ENCODE results near the gene TMED4.
A peak's percentile ranks its signal among the peaks of the same experiment; 100 is the strongest.
"Not testable (repeated sequence)": the region's sequence is repeated elsewhere in the genome, so short reads cannot be mapped to it uniquely, and the experiment has no call there.

Gene TMED4

DNA sequence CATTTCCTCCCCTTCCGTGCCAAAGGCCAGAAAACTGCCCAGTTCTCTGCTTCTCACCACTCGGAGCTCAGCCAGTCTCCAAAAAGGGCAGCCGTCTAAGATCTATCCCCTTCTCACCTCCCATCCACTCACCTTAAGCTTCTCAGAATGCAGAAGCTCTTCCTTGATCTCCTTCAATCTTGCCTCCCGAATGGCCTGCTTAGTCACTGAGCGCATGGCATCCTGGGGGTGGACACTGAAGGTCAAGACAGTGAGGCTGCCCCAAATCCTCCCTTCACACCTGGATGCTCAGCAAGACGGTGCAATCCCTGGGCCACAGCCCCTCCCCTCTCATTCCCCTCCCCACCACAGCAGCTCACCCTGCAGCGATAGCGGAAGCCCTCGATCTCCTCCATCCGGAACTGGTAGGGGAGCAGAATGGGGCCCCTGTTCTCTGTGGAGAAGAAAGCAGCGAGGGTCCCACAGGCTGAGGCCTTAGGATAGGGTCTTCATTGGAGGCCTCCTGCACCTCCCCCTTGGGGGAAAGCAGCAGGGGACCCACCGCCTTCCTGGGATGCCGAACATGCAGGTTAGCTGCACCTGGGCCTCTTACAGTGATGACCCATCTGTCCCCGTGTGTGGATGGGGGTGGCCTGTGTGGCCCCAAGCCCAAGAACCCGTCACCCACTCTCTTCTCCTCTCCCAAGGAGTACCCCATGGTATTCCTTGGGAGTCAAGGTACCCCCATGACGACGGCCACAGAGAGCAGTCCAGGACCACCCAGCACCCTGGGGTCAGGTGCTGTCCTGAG, 13.1 kb downstream of the TMED4 start:
- DNase-seq, result no peak

DNA sequence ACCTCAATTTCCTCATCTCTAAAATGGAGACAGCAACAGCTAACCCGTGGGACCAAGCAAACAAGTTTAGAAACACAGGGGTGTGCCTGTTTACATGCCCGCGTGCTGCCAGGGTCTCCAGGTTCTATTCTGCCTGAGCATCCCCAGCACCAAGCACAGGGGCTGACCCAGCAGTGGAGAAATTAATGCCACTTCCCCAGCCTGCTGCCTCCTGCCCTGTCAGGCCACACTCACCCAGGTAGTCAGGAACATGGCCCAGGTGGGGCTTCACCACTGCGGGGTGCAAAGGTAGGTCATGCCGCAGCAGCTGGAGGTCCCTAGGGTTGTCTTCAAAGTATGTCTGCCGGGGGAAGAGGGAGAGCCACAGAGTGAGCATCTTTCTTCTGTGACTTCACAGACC, 14.1 kb downstream of the TMED4 start:
- no peak for DNase-seq

DNA sequence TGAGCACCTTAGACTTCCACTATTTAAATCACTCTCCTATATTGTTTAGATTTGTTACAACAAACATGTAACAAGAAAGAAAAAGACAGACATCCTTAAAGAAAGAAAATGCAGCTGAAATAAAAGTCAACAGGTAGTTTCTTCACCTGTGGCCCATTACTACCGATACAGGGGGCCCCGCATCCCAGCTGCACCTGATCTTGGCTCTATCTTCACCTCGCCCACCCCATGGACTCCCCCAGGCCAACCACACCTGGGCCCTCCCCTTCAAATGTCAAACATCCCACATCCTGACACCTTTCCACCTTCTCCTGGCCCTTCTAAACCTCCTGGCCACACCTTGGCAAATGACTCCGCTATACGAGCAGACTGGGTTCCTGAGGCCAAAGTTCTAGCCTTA, 15.4 kb downstream of the TMED4 start:
- DNase-seq, result no peak

DNA sequence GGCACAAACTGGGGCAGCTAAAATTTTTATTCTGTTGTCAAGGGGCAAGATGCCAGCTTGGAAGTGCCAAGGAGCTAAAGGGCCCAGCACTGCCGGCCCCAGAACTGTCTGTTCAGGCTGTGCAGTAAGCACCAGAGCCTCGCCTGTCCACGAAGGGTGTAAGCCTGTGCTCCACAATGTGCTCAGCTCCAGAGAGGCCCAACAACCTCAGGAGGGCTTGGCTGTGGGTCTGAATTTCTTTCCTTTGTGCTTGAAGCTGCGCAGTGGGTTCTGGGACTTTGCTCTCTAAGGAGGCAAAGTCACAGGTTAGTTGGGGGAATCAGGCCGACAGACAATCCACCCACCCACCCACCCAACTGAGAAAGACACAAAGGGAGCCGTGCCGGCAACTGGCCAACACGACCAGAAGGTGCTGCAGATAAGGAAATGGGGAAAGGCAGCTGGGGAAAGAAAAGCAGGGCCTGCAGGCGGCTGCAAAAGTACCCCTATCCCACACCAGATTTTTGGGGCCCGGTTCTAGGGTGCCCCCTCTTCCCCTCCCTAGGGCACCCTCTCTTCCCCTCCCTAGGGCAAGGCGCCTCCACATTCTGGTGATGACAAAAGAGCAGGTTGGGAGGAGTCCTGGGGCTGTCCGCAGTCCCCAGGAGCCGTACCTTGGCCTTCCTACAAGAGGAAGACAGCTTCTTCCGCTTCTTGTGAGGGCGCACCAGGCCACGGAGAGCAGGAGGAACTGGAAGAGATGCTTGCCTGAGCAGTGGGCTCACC, 16.1 kb downstream of the TMED4 start:
- no peak for DNase-seq

DNA sequence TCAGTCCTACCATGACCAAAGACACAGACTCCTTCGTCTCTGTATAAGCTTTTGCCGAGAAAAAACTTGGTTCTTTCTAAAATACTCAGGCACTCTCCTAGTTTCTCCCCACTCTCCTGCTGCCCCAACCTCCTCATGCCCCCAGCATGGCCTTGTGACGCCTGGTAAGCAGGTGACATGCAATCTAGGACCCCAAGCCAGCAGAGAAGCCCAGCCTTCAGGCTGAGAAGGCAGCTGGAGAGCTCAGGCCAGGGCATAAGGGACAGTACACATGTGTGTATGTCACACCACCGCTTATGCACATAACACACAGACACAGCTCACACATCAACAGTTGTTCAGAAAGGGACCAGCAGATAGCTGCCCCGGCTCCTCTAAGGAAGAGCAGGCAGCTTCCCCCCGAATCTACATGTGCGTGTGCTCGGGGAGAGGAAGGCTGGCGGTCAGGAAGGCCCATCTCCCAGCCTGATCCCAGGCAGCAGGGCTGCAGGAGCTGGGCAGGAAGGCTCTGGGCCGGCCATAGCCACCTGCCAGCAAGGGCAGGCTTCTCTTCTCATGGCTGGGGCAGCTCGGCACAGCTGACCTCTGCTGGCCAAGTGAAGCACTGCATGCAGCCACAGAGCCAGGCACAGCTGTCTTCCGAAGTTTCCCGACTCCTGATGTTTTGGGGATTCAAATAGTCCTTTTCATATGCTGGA, 16.8 kb downstream of the TMED4 start:
- DNase-seq, result peak; percentile 46 to 52

DNA sequence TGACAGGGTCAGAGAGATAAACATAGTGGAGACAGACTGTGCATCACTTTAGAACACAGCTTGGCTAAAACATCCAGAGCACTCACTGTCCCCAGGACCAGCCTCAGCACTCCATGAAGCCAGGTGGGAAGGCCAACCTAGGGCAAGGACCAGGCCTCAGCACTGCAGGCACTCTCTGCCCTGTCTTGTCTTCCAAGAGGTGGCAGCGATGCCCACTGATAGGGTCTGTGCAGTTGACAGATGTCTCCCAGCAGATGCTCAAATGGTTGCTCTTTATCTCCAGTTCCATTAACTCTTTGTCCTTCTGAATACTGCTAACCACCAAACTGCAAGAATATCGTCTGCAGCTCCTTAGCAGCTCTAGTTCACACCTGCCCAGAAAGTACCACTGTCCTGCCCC, 17.4 kb downstream of the TMED4 start:
- no peak for DNase-seq

DNA sequence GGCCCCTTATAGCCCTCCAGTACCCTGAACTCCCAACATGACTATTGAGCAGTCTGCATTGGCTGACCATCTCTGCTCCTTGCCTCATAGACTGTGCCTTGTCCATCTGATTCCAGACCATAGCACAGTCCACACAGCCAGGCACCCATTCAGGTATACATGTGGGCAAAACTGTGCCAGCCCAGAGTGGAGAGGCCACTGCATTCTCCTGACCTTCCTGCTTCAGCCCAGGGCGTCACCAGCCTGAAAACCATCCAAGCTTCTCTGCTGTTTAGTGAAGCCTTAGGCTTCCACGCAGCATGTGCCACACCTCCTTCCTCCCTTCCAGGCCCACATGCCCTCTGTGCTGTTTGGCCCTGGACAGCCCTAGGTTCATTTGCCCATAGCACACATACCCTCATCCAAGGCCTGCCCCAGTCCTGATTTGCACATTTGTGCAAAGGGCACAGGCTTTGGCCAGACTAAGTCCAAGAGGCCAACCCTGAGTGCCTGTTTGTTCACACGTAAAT, 18.8 kb downstream of the TMED4 start:
- DNase-seq, result no peak

DNA sequence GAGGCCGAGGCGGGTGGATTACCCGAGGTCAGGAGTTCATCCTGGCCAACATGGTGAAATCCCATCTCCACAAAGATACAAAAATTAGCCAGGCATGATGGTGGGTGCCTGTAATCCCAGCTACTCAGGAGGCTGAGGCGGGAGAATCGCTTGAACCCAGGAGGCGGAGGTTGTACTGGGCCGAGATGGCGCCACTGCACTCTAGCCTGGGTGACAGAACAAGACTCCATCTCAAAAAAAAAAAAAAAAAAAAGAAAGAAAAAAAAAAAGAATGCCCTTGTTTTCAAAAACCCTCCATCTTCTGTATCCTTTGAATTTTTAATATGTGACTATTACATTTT, 19.4 kb downstream of the TMED4 start:
- DNase-seq, result not testable (repeated sequence)

DNA sequence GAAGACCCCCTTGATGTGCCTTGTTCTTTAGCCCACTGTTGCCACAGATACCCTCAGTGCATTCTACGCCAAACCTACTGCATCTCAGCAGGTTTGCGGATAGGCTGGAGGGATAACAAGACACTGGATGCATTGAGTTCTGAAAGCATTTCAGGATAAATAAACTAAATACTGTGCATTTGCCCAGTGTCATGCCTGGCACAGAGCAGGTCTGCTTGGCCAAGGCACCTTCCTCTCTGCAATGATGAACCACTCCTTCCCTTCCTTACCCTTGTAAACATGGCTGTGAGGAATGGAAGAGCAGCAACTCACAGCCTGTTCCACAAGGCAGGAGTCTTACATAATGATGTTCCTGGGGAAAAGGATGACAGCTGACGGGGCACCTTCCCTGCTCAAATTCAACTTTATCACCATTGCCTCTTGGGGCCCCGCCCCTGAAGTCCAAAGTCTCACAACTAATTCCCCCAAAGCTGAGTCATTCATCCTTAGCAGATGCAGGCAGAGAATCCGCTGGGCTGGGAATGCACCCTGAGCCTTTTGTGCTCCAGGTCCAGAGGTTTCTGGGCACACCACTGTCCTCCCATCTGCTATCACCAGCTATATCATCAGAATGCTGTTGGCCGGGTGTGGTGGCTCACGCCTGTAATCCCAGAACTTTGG, 19.9 kb downstream of the TMED4 start:
- DNase-seq, result no peak

DNA sequence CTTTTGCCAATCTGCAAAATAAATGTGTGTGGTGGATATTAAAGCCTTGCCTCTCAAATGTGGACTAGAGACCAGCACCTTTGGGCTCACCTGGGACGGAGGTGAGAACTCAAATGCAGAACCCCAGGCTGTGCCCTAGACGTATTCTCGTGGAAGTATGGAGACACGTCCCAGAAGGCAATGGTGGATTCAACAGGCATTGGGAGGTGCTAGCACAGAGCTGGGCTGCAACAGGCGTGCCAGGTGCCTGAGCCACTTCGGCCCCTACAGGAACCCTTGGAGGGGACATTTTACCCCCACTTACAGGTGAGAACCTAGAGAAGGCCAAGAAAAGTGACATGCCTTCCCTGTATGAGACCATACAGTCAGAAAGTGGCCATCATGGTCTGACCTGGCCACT, 20.6 kb downstream of the TMED4 start:
- no peak for DNase-seq

DNA sequence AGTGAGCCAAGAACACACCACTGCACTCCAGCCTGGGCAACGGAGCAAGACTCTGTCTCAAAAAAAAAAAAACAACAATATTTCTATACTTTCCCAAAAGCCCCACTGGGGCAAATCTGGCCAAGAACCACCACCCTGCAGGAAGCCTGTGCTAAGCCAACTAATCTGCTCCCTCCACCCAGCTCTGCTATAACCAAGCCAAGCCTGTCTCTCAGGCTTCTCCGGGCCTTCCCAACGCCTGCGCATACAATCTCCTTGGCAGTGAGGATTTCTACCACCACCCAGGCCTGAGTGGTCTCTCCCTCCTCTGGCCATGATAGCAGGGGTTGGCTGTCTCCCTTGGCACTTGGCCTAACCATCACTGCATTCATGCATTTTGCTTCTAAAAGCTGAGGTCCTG, 22.5 kb downstream of the TMED4 start:
- no peak for DNase-seq

DNA sequence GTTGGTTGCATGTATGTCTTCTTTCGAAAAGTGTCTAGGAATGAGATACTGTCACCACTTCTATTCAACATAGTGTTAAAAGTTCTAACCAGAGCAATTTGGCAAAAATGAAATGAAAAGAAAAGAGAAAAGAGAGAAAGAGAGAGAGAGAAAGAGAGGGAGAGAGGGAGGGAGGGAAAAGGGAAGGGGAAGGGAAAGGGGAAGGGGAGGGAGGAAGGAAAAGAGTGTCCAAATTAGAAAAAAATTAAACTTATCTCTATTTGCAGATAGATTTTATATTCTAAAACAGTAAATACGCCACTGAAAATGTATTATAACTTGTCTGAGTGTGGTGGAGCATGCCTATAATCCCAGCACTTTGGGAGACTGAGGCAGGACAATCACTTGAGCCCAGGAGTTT, 24.5 kb downstream of the TMED4 start:
- DNase-seq, result no peak

DNA sequence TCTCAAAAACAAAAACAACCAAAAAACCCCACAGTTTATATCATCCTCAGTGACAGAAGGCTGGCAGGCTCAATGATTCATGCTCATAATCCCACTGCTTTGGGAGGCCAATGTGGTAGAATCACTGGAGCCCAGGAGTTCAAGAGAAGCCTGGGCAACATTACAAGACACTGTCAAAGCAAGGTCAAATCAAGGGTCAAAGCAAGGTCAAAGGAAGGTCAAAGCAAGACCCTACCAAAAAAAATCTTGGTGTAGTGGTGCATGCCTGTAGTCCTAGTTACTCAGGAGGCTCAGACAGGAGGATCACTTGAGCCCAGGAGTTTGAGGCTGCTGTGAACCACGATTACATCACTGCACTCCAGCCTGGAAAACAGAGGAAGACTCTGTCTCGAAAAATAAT, 26.7 kb downstream of the TMED4 start:
- no peak for DNase-seq

DNA sequence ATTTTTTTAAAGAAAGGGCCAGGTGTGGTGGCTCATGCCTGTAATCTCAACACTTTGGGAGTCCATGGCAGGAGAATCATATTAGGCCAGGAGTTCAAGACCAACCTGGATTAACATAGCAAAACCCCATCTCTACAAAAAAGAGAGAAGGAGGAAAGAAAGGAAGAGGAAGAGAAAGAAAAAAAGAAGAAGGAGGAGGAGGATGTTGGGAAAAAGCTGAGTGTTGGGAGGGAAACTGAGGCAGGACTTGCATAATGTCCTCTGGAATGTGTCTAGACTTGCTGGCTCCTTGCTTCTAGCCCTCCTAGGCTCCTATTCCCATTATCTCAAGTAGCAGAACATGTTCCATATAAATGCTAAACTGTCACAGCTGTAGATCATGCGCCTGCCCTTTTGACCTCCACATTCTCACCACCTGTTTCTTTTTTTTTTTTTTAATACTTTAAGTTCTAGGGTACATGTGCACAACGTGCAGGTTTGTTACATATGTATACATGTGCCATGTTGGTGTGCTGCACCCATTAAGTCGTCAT, 29.5 kb downstream of the TMED4 start:
- not testable (repeated sequence) for DNase-seq

DNA sequence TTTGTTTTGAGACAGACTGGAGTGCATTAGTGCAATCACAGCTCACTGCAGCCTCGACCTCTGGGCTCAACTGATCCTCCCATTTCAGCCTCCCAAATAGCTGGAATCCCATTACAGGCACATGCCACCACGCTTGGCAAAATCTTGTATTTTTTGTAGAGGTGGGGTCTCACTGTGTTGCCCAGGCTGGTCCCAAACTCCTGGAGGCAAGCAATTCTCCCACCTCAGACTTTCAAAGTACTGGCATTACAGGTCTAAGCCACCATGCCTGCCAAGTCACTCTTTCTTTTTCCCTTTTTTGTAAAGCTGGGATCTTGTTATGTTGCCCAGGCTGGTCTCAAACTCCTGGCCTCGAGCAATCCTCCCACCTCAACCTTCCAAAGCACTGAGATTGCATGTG, 32.6 kb downstream of the TMED4 start:
- DNase-seq, result no peak

DNA sequence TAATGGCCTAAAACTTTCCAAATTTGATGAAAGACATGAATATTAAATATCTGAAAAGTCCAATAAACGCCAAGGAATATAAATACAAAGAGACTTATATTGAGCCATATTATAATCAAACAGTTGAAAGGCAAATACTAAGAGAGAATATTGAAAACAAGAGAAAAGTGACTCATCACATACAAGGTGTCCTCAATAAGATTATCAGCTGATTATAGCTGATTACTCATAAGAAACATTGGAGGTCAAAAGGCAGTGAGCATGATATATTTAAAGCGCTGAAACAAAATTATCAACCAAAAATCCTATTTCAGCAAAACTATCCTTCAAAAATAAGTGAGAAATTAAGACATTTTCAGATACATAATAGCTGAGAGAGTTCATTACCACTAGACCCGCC, 33.1 kb downstream of the TMED4 start:
- DNase-seq, result no peak

DNA sequence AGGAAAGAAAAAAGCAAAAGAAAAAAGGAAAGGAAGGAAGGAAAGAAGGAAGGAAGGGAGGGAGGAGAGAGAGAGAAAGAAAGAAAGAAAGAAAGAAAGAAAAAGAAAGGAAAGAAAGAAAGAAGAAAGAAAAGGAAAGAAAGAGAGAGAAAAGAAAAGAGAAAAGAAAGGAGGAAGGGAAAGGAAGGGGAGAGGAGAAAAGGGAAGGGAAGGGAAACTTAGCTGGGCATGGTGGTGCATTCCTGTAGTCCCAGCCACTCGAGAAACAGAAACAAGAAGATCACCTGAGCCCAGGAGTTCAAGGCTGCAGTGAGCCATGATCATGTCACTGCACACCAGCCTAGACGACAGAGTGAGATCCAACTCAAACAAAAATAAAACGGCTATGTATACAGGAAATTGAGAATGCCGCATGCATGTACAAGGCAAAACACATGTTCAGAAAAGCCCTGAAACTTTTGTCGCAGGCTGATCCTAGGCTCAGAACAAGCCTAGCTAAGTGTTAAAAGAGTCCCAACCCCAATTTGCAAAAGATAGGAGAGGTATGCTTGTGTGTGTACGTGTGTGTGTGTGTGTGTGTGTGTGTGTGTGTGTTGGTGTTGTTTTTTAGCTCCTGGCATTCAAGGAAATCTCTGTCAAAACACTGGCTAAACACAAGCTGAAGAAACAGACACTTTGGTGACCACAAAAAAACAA, 34.3 kb downstream of the TMED4 start:
- no peak for DNase-seq

DNA sequence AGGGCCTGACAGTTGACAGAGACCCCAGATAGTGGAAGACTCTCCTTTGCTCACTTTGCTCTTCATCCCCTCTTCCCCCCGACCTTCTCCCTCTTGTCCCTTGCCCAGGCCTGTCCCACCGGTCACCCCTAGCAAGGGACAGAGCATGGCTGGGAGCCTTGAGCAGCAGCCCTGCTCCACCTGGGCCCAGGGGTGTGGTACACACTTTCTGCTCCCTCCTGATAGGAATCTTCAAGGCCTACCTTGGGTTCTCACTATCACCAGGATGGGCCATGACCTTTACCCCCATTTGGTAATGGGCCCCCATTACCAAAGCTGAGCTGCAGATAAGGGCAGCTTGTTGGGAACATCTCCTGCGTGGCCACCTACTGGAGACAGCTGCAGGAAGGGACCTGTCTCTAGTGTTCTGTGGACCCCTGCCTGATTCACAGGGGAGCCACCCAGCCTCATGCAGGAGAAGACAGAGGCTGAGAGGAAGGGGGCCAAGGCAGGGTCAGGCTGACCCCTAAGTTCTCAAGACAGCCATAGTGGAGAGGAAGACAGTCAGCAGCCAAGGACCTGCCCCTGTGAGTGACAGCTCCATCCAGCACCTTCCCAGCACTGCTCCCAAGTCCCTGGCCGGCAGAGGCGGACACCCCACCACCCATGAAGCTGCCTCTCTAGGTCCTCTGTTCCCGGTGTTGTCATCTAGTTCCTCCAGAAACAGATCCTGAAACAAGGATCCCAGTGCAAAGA, 40.0 kb downstream of the TMED4 start:
- no peak for DNase-seq

DNA sequence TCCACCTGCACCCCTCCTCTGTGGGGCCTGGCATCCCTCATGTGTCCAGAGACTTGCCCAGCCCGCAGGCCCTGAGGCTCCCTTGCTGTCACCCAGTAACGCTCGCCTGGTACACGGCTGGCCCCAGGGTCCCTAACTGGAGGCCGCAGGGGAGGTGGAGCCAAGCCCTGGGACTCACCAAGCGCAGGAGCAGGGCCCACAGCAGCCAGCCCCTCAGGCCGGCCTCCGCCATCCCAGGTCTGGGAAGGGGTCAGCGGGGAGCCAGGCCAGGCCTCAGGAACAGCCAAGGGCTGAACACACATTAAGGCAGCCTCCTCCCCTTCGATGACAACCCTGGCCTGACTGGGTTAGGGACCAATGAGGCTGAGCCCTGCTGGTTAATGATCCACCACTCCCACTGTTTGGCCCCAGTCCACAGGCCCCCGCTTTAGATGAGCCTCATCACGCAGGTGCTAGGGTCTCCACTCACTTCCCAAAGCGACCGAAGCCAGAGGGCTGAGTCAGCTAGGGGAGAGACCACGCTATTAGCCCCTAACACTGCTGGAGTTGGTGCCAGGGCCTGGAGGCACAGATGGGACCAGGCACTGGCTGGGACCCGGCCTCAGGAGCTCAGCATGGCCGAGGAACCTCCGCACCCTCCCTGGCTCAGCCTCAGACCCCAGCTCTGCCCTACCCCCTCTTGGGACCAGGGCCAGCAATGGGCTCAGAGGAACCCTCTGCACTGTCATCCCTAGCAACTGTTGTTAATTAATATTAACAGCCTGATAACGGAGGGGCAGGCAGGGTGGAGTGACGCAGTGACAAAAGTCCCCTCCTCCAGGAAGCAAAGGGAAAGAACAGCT, 40.8 kb downstream of the TMED4 start, which contains the start of gene NPC1L1:
Gene NPC1L1 (minus strand): TSS at position 303 of the 842 bp plus-strand sequence. CDS start 71 bp downstream, at position 232.
- DNase-seq, result no peak

DNA sequence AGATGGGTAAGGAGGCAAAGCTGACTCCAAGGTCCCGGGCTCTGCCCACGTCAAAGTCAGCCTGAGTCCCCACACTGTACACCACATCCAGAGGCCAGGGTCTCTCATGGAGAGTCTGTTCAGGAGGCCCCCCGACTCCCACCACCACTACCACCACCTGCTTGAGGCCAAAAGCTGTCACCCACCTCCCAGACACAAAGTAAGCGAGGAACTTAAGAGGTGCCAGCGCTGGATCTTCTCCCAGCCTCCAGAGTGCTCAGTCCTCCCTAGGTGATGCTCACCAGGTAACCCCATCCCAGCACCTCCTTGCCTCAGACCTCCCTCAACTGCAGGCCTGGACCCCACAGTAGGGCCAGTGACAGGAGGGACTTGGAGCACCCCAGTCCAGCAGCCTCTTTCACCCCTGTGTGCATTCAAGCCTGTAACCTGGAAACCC, 41.4 kb downstream of the TMED4 start:
- no peak for DNase-seq

Data from activated CD4-positive, alpha-beta T cell treated with anti-CD3 and anti-CD28 coated beads, Interleukin-2, amount 50 U/mL, for 4 hours (primary cell).